DOHH2 (cell line): ENCODE measurements around the gene RFWD3.

Source experiments
- H3F3A ChIP-seq: fragments of 200-600 bp; sonication (generic), shearing (Covaris generic); 2 replicates; pipeline ENCODE4 v1.6.0; 2016; ENCODE audit warnings: antibody characterized with exemption, mild to moderate bottlenecking; ENCODE audit not compliant: control insufficient read depth, insufficient read depth
- H3K27ac ChIP-seq: fragments of 200-600 bp; sonication (generic); 2 replicates; pipeline ENCODE4 v1.5.1; 2014; ENCODE audit warnings: low read depth, mild to moderate bottlenecking, low read length, moderate library complexity
- H3K27me3 ChIP-seq: fragments of 200-600 bp; sonication (generic); 2 replicates; pipeline ENCODE4 v1.6.1; 2014; ENCODE audit warnings: mild to moderate bottlenecking, low read length, mixed read lengths; ENCODE audit not compliant: control insufficient read depth
- H3K36me3 ChIP-seq: fragments of 200-600 bp; sonication (generic); 2 replicates; pipeline ENCODE4 v1.6.1; 2014; ENCODE audit warnings: mild to moderate bottlenecking, low read length, moderate library complexity, mixed read lengths; ENCODE audit not compliant: control insufficient read depth
- H3K4me1 ChIP-seq: fragments of 200-600 bp; sonication (generic); 2 replicates; pipeline ENCODE4 v1.6.1; 2014; ENCODE audit warnings: mild to moderate bottlenecking, low read length, mixed read lengths; ENCODE audit not compliant: control insufficient read depth
- H3K4me2 ChIP-seq: fragments of 200-600 bp; sonication (generic); 2 replicates; pipeline ENCODE4 v1.6.0; 2014; ENCODE audit warnings: mild to moderate bottlenecking, low read length, moderate library complexity
- H3K4me3 ChIP-seq: fragments of 200-600 bp; sonication (generic); 2 replicates; pipeline ENCODE4 v1.5.1; 2014; ENCODE audit warnings: mild to moderate bottlenecking, low read length, mixed read lengths
- H3K79me2 ChIP-seq: fragments of 200-600 bp; sonication (generic); 2 replicates; pipeline ENCODE4 v1.6.1; 2014; ENCODE audit warnings: mild to moderate bottlenecking, low read length, mixed read lengths; ENCODE audit not compliant: control insufficient read depth
- H3K9me2 ChIP-seq: fragments of 200-600 bp; sonication (generic); replicated peaks from 2 replicates; pipeline ENCODE4 v1.6.1; 2014; ENCODE audit warnings: mild to moderate bottlenecking, low read length, mixed read lengths; ENCODE audit not compliant: control insufficient read depth
- H3K9me3 ChIP-seq: fragments of 200-600 bp; sonication (generic); 2 replicates; pipeline ENCODE4 v1.6.1; 2014; ENCODE audit warnings: antibody characterized with exemption, low read length, mixed read lengths; ENCODE audit not compliant: control insufficient read depth, insufficient read depth
- H4K20me1 ChIP-seq: fragments of 200-600 bp; sonication (generic); 2 replicates; pipeline ENCODE4 v1.6.0; 2014; ENCODE audit warnings: low read depth, mild to moderate bottlenecking, antibody characterized with exemption, low read length, moderate library complexity; ENCODE audit not compliant: control insufficient read depth, insufficient read depth
- EZH2phosphoT487 ChIP-seq: fragments of 200-600 bp; sonication (generic); IDR thresholded peaks from 2 replicates; pipeline ENCODE4 v1.6.1; 2017; ENCODE audit warnings: borderline replicate concordance, mild to moderate bottlenecking, antibody characterized with exemption, low read length, moderate library complexity, mixed read lengths
- TF ChIP-seq, protein P1 (sequence below): fragments of 200-600 bp; sonication (generic); IDR thresholded peaks from one replicate; pipeline ENCODE4 v1.5.1; 2014; ENCODE audit warnings: antibody characterized with exemption, mild to moderate bottlenecking, low read depth, low read length; ENCODE audit not compliant: poor library complexity, severe bottlenecking

RFWD3 gene

DNA sequence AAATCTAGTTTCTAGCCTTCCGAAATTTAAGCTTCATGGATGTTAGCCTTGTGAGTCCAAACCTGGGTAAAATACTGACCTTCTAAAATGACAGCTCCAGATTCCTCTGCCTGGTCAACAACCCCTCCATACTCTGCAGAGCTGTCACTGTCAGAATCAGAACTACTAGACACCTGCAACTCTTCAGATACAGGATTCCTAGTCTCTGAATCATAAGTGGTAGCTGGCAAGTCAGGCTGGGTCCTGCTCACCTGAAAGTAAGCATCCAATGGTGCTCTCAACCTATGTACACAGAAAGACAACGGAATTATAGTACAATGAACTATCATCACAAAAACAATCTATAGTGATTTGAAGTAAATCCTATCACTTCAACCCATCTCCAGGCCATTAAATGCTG is 14.8 kb downstream of the RFWD3 start:
- Histone ChIP-seq H3K4me2 (no peak overlapping the region), H3K27me3 (no peaks in the 10 kb centered on the region), H3K79me2 (peaks cover 90% of the 10 kb centered on the region), H3F3A (peaks cover 8% of the 10 kb centered on the region), H3K4me3 (no peak overlapping the region), H3K4me1 (no peaks in the 10 kb centered on the region), H4K20me1 (peaks cover 7% of the 10 kb centered on the region; the same call in 1 of the 2 replicates), H3K9me3 (no peaks in the 10 kb centered on the region), H3K27ac (no peak overlapping the region), H3K9me2 (no peaks in the 10 kb centered on the region), H3K36me3 (peaks cover 91% of the 10 kb centered on the region)
- TF ChIP-seq EZH2phosphoT487, result no peak
- TF ChIP-seq, protein P1, sequence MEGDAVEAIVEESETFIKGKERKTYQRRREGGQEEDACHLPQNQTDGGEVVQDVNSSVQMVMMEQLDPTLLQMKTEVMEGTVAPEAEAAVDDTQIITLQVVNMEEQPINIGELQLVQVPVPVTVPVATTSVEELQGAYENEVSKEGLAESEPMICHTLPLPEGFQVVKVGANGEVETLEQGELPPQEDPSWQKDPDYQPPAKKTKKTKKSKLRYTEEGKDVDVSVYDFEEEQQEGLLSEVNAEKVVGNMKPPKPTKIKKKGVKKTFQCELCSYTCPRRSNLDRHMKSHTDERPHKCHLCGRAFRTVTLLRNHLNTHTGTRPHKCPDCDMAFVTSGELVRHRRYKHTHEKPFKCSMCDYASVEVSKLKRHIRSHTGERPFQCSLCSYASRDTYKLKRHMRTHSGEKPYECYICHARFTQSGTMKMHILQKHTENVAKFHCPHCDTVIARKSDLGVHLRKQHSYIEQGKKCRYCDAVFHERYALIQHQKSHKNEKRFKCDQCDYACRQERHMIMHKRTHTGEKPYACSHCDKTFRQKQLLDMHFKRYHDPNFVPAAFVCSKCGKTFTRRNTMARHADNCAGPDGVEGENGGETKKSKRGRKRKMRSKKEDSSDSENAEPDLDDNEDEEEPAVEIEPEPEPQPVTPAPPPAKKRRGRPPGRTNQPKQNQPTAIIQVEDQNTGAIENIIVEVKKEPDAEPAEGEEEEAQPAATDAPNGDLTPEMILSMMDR, result no peak

DNA sequence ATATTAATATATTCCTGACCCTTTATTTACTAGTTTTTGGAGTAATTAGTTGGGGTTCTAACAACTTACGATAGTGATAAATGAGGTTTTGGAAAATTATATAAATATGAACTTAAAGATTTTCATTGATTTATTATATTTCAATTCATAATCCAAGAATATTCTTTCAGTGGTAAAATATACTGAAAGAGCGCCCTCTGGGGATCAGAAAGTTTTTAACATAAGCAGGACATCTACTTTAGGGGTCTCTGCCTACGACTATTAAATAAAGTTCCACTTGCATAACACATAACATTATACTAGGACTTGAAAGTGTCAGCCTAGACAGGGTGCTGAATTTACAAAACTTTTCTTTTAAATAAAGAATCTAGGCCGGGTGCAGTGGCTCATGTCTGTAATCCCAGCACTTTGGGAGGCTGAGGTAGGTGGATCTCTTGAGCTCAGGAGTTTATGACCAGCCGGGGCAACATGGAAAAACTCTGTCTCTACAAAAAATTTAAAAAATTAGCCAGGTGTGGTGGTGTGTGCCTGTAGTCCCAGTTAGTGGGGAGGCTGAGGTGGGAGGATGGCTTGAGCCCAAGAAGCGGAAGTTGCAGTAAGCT is 15.6 kb downstream of the RFWD3 start:
- H3K79me2 ChIP-seq, result peaks cover 84% of the 10 kb centered on the region
- H3K27me3 ChIP-seq, result no peaks in the 10 kb centered on the region
- H3F3A ChIP-seq, result peaks cover 8% of the 10 kb centered on the region
- H3K27ac ChIP-seq, result no peak overlapping the region
- H3K4me2 ChIP-seq, result no peak overlapping the region
- no peak for TF ChIP-seq EZH2phosphoT487
- TF ChIP-seq, protein P1, result peak; percentile 50
- H3K36me3 ChIP-seq, result peaks cover 93% of the 10 kb centered on the region
- H3K4me1 ChIP-seq, result no peaks in the 10 kb centered on the region
- H3K9me3 ChIP-seq, result no peaks in the 10 kb centered on the region
- no peak overlapping the region for H3K4me3 ChIP-seq
- H3K9me2 ChIP-seq, result no peaks in the 10 kb centered on the region
- peaks cover 7% of the 10 kb centered on the region; the same call in 1 of the 2 replicates for H4K20me1 ChIP-seq

DNA sequence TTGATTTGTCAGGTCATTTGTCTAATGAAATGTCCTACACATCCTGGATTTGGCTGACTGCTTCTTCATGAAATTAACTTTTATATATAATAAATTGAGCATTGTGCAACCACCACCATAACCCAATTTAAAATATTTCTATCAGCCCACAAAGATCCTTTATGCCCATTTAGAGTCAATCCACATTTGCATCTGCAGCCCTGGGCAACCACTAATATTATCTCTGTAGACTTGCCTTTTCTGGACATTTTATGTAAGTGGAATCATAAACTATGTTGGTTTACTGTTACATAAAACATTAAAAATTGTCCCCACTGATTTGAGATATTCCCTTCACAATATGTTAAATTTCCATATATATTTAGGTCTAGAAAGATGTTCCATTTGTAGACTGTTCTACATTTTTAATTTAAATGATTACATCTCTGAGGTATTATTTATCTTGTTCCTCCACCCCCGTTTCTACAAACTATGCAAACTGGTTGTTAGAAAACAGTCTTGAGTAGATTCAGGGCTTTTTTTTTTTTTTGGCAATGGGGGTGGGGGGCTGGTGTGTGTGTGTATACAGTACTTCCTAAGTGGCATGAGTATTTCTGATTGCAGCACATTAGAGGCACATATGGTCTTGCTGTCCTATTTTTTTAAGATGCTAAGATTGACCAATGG is 16.7 kb downstream of the RFWD3 start:
- Histone ChIP-seq H3K4me1 (no peaks in the 10 kb centered on the region), H3K9me2 (no peaks in the 10 kb centered on the region), H3K4me2 (no peak overlapping the region), H3K4me3 (no peak overlapping the region), H3K79me2 (peaks cover 73% of the 10 kb centered on the region), H3K9me3 (no peaks in the 10 kb centered on the region), H3K36me3 (peaks cover 93% of the 10 kb centered on the region), H3K27ac (no peak overlapping the region), H4K20me1 (peaks cover 7% of the 10 kb centered on the region; the same call in 1 of the 2 replicates), H3K27me3 (no peaks in the 10 kb centered on the region), H3F3A (peaks cover 8% of the 10 kb centered on the region)
- TF ChIP-seq EZH2phosphoT487, result no peak
- TF ChIP-seq, protein P1, result no peak
